Testis (tissue), 2 donors: ENCODE measurements around the gene RAB35.

Source experiments
- CTCF ChIP-seq, 3 experiments: fragments of 450-650 bp in 2 of 3; fragments of 200-600 bp in 1 of 3; sonication (generic) in 1 of 3; IDR thresholded peaks; one replicate each; pipeline ENCODE4 v1.5.1; 2016 to 2019; ENCODE audit warnings: antibody characterized with exemption in 3 of 3, mild to moderate bottlenecking in 2 of 3, moderate library complexity in 1 of 3
- POLR2A ChIP-seq: fragments of 450-650 bp; IDR thresholded peaks from one replicate; pipeline ENCODE4 v1.6.1; 2017; ENCODE audit warnings: antibody characterized with exemption, mild to moderate bottlenecking, moderate library complexity

- no peak for TF ChIP-seq CTCF (IDR thresholded peaks at IDR 0.05)
- no peak for TF ChIP-seq POLR2A
These were observed 48.7 kb downstream of the RAB35 start for GRCh38 chr12:120067901-120068300.
